Ishikawa (cell line): Measurements from ENCODE around the gene SAP25.

Experiments used
- CEBPB ChIP-seq: IDR thresholded peaks from 2 replicates; pipeline ENCODE4 v1.6.1; 2012
- CREB1 ChIP-seq: IDR thresholded peaks from 2 replicates; pipeline ENCODE4 v1.6.1; 2012; ENCODE audit warnings: low read depth
- EGR1 ChIP-seq: IDR thresholded peaks from 2 replicates; pipeline ENCODE4 v1.6.1; 2012
- EP300 ChIP-seq: IDR thresholded peaks from 2 replicates; pipeline ENCODE4 v1.6.1; 2012; ENCODE audit warnings: borderline replicate concordance
- FOXM1 ChIP-seq: IDR thresholded peaks from 2 replicates; pipeline ENCODE4 v1.6.1; 2012; ENCODE audit warnings: low read depth, borderline replicate concordance
- MAX ChIP-seq: IDR thresholded peaks from 2 replicates; pipeline ENCODE4 v1.6.1; 2012
- NFIC ChIP-seq: IDR thresholded peaks from 2 replicates; pipeline ENCODE4 v1.6.1; 2012
- RAD21 ChIP-seq: IDR thresholded peaks from 2 replicates; pipeline ENCODE4 v1.6.1; 2012; ENCODE audit warnings: low read depth
- REST ChIP-seq: IDR thresholded peaks from 2 replicates; pipeline ENCODE4 v1.6.1; 2012; ENCODE audit warnings: low read depth, mild to moderate bottlenecking
- TAF1 ChIP-seq: IDR thresholded peaks from 2 replicates; pipeline ENCODE4 v1.6.1; 2012; ENCODE audit warnings: low read depth, mild to moderate bottlenecking
- TCF12 ChIP-seq: IDR thresholded peaks from 2 replicates; pipeline ENCODE4 v1.6.1; 2012; ENCODE audit warnings: low read depth
- TEAD4 ChIP-seq: IDR thresholded peaks from 2 replicates; pipeline ENCODE4 v1.6.1; 2012
- USF1 ChIP-seq: IDR thresholded peaks from 2 replicates; pipeline ENCODE4 v1.6.1; 2012
- YY1 ChIP-seq: IDR thresholded peaks from 2 replicates; pipeline ENCODE4 v1.6.1; 2012; ENCODE audit warnings: low read depth
- ZBTB7A ChIP-seq: IDR thresholded peaks from 2 replicates; pipeline ENCODE4 v1.6.1; 2012; ENCODE audit warnings: low read depth

Gene SAP25

GRCh38 chr7:100545360-100546128 lies 28.2 kb downstream of the SAP25 start:
- TF ChIP-seq EP300 (peak; percentile 25; the same call in 1 of the 2 replicates), MAX (peak; percentile 74), NFIC (no peak), TEAD4 (peak; percentile 61), USF1 (peak; percentile 46; the same call in 1 of the 2 replicates)

GRCh38 chr7:100544967-100545359 lies 28.7 kb downstream of the SAP25 start:
- TF ChIP-seq CEBPB = 0 out of 2 replicates have a peak, but pooled peaks have one; percentile 27
- no peak for TF ChIP-seq TEAD4
- TF ChIP-seq NFIC = 0 out of 2 replicates have a peak, but pooled peaks have one; percentile 9
- no peak for TF ChIP-seq USF1
- TF ChIP-seq ZBTB7A = no peak

GRCh38 chr7:100544386-100544785 lies 29.3 kb downstream of the SAP25 start:
- TF ChIP-seq EGR1 (no peak), USF1 (no peak), ZBTB7A (no peak), RAD21 (no peak), TAF1 (no peak), TEAD4 (no peak), REST (no peak), FOXM1 (no peak), CEBPB (no peak), TCF12 (no peak), CREB1 (no peak), YY1 (no peak), EP300 (no peak), NFIC (no peak), MAX (no peak)

- no peak for TF ChIP-seq REST
- no peak for TF ChIP-seq YY1
Measured at GRCh38 chr7:100543586-100543985, 30.1 kb downstream of the SAP25 start.

- TF ChIP-seq TEAD4 (no peak), RAD21 (no peak), FOXM1 (no peak), EP300 (no peak), TCF12 (no peak), CEBPB (no peak), USF1 (no peak), YY1 (no peak), REST (no peak), NFIC (no peak), CREB1 (no peak), MAX (no peak), ZBTB7A (no peak), EGR1 (no peak), TAF1 (no peak)
Measured at GRCh38 chr7:100540073-100540723, 33.5 kb downstream of the SAP25 start.
